GM08714 (cell line): Measurements from ENCODE around the gene ERN1.

ENCODE experiments used
- H3K4me3 ChIP-seq: fragments of 200-500 bp; sonication (Bioruptor generic); 2 replicates; pipeline ENCODE4 v1.5.1; 2014; ENCODE audit warnings: mild to moderate bottlenecking, low read length, inconsistent platforms
- ZNF274 ChIP-seq: IDR thresholded peaks from 2 replicates; pipeline ENCODE4 v1.6.1; 2012; ENCODE audit warnings: mild to moderate bottlenecking, low read depth, low read length

ERN1 gene

GRCh38 chr17:64152428-64153125, 22.6 kb upstream of the ERN1 start:
- no peak for TF ChIP-seq ZNF274
- H3K4me3 ChIP-seq, result no peak overlapping the region

- no peak for TF ChIP-seq ZNF274
- no peak overlapping the region for H3K4me3 ChIP-seq
Observed at GRCh38 chr17:64151016-64151368, 21.0 kb upstream of the ERN1 start.

- TF ChIP-seq ZNF274, result no peak
- no peak overlapping the region for H3K4me3 ChIP-seq
Observed at GRCh38 chr17:64150237-64151015, 20.5 kb upstream of the ERN1 start.

GRCh38 chr17:64149196-64149595, 19.3 kb upstream of the ERN1 start:
- no peak for TF ChIP-seq ZNF274
- H3K4me3 ChIP-seq, result no peak overlapping the region

GRCh38 chr17:64148699-64149098, 18.8 kb upstream of the ERN1 start:
- H3K4me3 ChIP-seq, result no peak overlapping the region
- no peak for TF ChIP-seq ZNF274

GRCh38 chr17:64148017-64148631, 18.2 kb upstream of the ERN1 start:
- H3K4me3 ChIP-seq, result no peak overlapping the region
- TF ChIP-seq ZNF274, result no peak

GRCh38 chr17:64147110-64148016, 17.4 kb upstream of the ERN1 start:
- TF ChIP-seq ZNF274, result no peak
- peak overlapping the region; percentile 78 for H3K4me3 ChIP-seq

- TF ChIP-seq ZNF274, result no peak
- H3K4me3 ChIP-seq, result peak overlapping the region; percentile 78
Observed at GRCh38 chr17:64146418-64147109, 16.6 kb upstream of the ERN1 start.

- peak overlapping the region; percentile 88 for H3K4me3 ChIP-seq
- TF ChIP-seq ZNF274, result no peak
Observed at GRCh38 chr17:64145751-64146417, 15.9 kb upstream of the ERN1 start.

- peak overlapping the region; percentile 88 for H3K4me3 ChIP-seq
- no peak for TF ChIP-seq ZNF274
Observed at GRCh38 chr17:64145375-64145750, 15.4 kb upstream of the ERN1 start.

GRCh38 chr17:64139542-64139941, 9.6 kb upstream of the ERN1 start:
- no peak overlapping the region for H3K4me3 ChIP-seq
- no peak for TF ChIP-seq ZNF274

GRCh38 chr17:64138441-64138840, 8.5 kb upstream of the ERN1 start:
- no peak for TF ChIP-seq ZNF274

GRCh38 chr17:64135000-64135399, 5.1 kb upstream of the ERN1 start:
- TF ChIP-seq ZNF274, result no peak
- H3K4me3 ChIP-seq, result no peak overlapping the region

More at GRCh38 chr17:64138441-64138840, 8.5 kb upstream of the ERN1 start:
- no peak overlapping the region for H3K4me3 ChIP-seq
